Measurements from ENCODE around the gene CLRN1.
"Not testable (repeated sequence)": the region's sequence is repeated elsewhere in the genome, so short reads cannot be mapped to it uniquely, and the experiment has no call there.

The CLRN1 gene, protein sequence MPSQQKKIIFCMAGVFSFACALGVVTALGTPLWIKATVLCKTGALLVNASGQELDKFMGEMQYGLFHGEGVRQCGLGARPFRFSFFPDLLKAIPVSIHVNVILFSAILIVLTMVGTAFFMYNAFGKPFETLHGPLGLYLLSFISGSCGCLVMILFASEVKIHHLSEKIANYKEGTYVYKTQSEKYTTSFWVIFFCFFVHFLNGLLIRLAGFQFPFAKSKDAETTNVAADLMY

DNA sequence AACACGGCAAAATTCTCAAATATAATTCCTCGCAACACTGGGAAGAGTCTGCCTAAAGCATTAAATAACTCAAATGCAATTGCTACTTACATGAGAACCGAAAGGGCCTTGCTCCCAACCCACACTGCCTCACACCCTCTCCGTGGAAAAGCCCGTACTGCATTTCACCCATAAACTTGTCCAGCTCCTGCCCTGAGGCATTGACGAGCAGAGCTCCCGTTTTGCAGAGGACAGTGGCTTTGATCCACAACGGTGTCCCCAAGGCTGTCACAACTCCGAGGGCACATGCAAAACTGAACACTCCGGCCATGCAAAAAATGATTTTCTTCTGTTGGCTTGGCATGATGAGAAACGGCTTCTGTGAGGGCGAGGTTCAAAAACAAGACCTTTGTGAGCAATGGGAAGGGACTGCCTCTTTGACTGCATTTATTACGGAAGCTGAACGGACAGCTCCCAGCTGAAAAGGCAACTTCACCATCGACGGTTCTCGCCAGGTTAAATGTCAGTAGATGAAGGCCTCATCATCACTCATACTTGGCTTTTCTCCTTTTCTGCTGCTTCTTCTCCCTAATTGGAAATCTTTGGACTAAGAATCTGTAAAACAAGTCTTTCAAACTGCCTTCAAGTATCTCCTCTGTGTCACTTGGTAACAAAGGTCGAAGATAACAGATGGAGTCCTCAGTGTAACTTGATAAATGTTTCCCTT lies at the start of gene CLRN1:
Gene CLRN1 (minus strand): TSS at position 362 of the 706 bp plus-strand sequence. CDS start 19 bp downstream, at position 343.
- no peak for DNase-seq

DNA sequence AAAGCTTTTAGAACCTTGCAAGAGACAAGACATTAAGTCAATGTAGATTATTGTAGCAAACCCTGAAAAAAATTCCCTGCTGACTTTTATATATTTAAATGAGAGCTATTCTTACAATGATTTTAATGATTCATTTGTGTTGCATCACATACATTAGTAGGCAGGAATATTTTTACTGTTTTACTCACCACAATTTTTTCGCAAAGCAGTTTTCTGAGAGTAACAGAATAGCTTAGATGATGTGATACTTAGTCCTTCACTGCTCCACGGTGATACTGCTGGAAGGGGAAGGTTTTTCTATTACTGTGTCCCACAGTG lies 43.9 kb upstream of the CLRN1 start:
- DNase-seq, result no peak

DNA sequence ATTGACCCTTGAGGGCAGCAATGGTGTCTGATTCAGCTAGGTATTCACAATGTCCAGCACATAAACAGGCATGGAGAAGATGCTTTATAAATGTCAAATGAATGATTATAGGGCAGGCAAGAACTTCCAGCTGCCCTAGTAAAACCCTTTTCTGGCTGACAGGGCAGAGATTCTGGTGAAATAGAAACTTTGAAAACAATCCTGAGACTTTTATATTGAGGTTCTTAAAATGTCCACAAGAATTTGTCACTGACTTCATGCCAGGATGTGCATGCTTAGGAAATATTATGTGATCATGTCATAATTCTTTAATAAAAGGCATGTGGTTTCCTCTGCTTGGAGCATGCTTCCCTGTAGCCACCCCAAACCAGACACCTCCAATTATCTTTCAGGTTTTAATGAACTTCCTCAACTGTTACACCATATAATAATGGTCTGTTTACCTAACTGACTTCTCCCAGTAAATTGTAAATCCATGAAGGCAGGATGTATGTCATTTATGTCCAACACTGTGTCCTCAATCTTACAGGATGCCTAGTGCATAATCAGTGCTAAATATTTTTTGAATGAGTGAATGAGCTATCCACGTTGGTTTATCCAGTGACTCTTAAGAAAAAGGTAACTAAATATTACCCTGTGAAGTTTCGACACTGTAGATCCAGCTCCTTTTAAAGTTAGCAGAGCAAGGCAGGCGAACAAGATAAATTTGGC lies 43.4 kb upstream of the CLRN1 start:
- no peak for DNase-seq

DNA sequence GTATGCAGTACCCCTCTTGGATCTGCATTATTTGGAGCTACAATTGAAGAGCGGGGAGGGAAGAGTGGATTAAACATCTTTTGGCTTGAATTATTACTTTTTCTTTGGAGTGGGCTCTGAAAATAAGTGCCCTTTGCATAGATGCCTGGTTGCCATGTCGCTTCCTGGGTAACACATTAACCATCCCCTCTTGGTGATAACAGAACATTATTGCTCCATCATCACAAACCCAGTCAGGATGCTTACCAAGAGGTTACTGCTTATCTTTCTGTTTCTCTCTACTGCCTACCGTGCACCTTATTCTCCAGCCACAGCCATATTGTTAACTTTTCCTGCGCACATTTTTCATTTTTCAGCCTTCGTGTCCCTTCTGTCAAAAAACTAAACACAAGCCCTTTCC lies 42.7 kb upstream of the CLRN1 start:
- no peak for DNase-seq

DNA sequence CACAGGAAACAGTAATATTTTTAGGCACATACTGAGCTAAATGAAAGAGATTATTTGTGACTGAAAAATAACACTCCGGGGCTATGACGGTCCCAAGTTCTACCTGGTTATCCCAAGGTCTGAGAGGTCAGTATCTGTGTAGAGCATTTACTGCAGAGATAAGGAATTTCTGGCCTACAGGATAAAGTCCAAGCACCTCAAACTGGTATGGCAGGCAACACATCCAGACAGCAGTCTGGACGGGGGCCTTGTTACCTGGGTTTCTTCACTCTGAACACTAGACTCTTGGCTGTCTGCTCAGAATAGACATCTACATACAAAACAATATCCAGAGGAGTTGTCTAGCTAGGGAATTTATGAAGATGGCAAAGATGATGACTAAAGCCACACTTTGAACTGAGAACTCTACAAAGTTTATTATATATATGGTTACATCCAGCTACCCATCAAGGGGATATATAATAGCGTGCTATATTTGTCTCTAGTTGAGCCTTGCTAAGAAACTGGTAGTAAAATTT lies 42.0 kb upstream of the CLRN1 start:
- DNase-seq, result no peak

DNA sequence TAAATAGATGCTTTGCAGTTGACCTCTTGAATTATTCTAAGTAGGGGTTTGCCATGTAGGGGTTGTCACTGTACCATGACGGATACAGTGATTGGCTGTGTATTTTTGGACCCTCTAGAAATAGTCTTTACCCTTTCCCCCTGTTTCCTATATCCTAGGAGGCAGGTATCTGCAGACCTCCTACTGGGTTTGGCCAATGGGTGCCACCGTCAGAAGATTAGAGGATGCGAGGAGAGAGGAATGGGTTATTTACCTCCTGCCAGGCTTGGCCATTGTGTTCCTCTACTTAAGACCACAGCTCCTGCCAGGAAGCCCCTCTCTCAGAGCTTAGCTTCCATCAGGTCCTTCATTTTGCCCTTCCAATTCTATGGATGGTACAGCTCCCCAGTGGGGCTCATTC lies 40.2 kb upstream of the CLRN1 start:
- no peak for DNase-seq

DNA sequence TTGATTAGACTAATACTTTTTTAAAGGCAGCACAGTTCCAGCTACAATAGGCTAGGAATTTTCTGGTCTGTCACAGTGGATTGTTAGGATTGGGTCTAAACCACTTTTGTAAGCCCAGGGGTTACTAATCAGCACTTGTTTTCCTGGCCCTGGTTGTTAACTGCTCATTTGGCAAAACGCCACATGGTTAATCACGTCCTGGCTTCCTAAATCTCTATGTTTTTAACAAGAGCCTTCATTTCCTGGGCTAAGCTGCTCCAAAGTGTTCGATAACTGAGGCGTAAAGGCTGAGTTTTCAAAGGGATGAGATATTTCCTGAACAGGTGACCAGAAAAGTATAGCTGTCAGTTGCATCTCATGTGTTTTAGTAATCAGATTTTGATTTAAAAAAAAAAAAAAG lies 38.9 kb upstream of the CLRN1 start:
- DNase-seq, result no peak

DNA sequence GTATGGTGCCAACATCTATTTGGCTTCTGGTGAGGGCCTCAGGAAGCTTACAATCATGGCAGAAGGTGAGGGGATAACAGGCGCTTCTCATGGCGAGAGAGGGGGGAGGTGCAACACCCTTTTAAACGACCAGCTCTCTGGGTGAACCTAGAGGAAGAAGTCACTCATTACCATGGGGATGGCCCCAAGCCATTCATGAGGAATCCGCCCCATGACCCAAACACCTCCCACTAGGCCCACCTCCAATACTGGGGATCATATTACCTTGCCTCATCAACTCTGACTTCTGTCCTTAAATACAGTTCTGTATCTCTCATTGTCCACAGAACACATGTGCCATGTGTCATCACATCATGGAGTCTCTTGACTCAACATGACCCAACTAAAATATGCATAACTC lies 37.5 kb upstream of the CLRN1 start:
- no peak for DNase-seq

DNA sequence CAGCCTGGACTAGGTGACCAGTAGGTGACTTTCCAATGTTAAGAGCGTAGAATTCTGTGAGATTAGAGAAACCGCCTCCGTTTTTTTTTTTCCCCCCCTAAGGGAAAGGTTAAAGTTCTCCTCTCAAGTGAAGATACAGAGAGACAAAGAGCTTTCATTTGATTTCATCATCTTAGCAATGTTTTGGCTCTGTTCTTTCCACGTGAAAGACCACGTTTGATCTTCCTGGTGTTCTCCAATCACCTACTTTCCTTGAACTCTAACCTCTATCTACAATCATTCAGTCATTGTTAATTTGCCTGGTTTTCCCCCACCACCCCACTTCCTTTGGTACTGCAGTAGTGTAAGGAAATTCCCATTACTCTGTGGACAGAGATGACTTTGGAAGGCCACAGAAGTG lies 36.9 kb upstream of the CLRN1 start:
- DNase-seq, result no peak

DNA sequence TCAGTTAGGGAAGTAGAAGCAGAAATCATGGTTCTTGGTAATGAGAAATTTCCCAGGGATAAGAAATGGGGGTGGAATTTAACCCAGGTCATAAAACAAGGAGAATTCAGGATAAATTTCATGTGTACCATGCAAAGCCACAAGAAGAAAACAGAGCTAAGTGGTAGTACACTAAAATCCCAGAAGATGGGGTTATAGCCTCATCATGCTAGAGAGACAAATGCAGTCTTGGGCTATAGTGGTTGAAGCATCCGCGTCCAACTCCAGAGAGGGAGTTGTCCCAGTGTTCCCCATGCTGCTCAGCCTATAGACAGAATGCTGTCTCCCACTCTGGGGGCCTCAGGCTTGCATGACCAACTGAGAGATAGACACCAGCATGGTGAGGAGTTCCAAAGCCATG lies 36.2 kb upstream of the CLRN1 start:
- DNase-seq, result no peak

DNA sequence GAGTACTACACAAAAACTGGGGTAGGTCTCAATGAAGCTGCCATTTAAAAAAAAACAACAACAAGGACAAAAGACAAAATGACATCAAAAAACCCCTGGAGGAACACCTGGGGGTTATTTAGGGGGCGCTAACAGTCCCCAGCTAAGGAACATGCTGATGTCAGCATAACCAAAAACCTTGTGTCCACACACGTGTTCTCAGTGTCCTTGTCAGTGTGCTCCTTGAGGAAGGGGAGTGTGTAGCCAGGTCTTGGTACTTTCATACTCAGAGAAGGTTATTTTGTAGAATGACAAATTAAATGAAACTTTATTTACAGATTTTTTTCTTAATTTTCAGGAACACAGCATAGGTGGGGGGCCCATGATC lies 31.2 kb upstream of the CLRN1 start:
- no peak for DNase-seq

DNA sequence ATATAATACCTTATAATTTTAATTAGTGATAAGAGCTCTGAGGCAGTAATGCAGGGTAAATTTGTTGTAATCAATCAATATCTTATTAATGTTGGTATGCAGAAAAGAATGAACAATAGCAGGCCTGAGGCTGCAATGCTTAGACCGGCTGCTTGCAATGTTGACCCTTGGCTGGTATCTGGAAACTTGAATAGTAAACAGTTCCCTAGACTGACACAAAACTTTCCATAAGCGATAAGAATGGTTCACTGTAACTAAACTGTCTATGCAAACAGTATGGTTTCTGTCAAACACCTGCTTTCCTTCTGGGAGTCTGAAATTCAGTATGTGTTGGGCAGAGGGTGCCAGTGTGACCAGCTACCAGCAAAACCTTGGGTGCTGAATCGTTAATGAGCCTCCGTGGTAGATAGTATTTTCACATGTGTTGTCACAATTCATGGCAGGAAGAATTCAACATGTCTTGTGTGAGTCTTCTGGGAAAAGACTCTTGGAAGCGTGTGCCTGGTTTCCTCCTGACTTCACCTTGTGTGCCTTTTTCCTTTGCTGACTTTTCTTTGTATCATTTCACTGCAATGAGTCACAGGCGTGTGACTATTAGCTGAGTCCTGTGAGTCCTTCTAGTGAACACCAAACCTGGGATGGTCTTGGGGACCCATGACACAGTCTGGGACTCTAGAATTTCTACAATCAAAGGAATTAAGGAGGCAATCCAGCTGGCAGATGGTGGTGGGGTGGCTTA lies 30.7 kb upstream of the CLRN1 start:
- no peak for DNase-seq

DNA sequence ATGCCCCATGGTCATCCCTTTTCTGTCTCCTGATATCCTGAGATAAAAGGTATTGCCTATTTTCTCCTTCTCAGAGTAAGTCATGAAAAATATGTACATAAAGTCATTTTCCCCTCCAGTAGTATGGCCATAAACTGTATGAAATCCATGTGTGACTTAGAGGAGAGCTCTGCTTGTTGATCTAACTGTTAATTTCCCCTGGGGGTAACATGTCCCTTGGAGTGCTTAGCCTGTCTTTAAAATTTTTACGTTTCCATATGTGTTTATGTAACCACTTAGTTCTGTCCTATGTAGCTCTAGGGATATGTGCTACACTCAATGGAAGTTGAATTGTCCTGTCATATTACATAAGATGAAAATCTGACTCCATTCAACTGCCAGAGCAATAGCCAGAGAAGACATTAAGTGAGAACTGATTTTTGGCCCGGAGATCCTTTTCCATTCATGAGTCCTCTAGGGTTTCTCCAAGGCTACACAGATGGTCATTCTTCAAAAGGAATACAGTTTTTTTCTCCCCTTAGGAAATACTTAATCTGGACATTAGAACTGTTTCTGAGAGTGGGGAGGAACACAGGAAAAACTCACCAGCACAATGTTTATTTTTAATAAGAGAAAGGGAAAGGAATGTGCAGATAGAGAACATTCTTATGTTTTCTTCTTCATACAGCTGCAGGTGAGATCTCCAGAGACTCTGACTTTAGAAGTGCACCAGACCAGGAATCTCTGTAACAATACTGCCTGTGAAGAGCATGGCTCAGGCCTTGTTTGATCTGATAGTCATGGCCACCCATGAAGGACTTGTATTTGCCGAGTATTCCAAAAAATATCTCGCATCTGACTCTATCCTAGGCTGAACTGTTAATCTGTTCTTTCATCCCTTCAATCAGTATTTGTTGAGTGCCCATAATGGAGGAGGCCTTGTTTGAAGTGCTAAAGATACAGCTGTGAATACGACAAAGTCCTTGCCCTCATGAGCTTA lies 29.8 kb upstream of the CLRN1 start:
- DNase-seq, result no peak

DNA sequence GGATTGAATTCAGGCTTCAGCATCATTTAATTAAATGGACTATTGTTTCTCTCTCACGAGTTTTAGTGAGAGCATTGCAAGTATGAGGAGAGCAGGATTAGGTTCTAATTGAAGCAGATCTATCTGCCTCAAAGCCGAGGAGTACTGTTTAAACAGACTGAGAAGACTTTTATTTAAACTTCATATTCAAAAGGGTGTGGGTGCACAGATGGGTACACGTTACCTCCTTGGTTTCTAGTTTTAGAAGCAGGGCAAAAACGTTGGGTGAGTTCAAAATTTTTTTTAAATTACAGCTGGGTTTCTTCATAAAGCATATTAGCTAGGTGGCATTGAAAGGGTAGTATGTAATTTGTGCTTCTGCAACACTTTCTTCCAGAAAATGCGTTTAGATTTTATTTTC lies 26.5 kb upstream of the CLRN1 start:
- DNase-seq, result no peak

DNA sequence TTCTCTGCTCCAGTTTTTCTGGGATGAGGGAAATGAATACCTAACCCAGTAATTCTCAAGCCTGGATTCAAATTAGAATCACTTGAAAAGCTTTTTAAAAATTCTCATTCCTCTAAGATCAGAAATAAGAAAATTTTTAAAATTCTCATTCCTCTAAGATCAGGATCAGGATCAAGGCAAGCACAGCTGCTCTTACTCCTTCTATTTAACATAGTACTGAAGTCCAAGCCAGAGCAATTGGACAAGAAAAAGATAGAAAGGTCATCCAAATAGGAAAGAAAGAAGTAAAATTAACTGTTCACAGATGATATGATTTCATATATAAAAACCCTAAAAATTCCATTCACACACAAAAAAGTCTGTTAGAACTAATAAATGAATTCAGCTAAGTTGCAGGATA lies 24.2 kb upstream of the CLRN1 start:
- DNase-seq, result no peak

DNA sequence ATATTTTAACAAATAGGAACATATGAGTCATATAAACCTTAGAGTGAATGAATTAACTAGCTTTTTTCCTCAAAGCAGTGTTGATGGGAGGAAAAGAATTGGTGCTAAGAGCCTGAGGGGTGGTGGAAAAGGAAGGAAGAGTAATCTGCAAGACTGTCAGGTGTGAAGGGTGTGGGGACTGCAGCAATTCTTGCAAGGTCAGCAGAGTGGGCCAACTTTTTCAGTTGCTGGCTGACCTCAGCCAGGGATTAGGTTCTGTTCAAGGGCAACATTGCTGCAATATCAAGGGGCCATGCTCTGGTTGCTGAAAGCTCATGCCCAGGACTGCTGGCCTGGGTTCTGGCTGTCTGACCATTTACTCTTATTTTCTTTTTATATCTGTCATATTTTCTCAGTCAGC lies 23.0 kb upstream of the CLRN1 start:
- no peak for DNase-seq

DNA sequence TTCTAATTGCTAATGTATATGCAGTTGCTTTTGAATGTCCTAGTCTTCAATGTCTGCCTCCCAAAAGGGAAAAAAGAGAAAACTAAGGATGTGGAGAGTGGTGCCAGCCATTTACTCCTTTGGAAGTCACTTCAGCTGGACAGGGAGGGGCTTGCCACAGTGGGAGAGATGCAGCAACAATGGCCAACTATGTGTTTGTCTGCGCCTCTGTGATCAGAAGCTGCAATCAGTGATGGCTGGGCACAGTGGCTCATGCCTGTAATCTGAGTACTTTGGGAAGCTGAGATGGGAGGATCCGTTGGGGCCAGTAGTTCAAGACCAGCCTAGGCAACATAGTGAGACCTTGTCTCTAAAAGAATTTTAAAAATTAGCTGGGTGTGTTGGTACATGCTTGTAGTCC lies 16.7 kb upstream of the CLRN1 start:
- DNase-seq, result no peak

DNA sequence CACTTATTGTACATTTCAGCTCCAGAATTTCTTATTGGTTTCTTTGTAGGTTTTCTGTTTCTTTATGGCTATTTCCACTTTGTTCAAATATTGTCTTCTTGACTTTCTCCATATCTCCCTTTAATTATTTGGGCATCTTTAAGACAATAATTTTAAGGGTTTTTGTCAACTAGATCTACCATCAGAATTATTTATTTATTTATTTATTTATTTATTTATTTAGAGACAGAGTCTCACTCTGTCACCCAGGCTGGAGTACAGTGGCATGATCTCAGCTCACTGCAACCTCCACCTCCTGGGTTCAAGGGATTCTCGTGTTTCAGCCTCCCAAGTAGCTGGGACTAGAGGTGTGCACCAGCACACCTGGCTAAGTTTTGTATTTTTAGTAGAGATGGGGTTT lies 15.9 kb upstream of the CLRN1 start:
- not testable (repeated sequence) for DNase-seq

DNA sequence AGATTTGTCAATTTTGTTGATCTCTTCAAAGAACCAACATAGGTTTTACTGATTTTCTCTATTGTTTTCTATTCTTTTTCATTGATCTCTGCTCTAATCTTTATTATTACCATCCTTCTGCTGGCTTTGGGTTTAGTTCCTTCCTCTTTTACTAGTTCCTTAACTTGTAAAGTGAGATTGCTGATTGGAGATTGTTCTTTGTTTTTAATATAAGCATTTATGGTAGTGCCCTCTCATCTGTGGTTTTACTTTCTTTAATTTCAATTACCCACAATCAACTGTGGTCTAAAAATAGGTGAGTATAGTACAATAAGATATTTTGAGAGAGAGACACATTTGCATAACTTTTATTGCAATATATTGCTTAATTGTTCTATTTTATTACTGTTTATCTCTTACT lies 13.2 kb upstream of the CLRN1 start:
- DNase-seq, result no peak

DNA sequence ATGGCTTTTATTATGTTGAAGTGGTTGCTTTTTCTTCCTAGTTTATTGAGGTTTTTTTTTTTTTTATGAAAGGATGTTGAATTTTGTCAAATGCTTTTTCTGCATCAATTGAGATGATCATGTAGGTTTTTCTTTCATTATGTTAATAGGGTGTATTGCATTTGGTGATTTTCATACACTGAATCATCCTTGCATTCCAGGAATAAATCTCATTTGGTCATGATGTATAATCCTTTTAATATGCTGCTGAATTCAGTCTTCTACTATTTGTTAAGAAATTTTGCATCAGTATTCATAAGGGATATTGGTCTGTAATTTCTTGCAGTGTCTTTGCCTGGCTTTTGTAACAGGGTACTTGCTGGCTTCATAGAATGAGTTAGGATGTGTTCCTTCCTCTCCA lies 11.5 kb upstream of the CLRN1 start:
- no peak for DNase-seq

DNA sequence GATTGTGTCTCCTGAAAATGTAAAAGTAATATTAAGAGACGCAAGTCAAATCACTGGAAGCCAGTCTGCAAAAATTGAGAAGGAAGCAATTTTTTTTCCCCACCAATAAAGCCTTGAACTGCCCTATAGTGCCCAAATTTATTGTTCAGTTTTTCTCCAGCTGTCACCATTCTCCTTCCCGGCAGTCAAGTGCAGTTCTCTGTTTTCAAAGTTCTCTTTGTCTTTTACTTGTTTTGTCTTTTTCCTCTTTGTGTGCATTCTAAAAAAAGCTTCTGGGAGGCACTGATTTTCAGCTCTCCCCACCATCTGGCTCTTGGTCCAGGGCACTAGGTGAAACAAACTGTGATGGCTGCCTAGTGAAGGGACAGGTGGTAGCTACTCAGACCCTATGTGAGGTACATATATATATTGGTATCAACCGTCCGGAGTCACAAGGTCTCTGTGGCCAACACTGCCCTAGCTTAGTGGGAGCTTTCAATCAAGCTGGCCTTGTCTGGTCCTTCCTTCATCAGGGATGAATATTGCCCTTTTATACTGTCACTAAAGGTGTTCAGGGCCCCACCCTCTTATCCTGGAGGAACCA lies 6.1 kb upstream of the CLRN1 start:
- no peak for DNase-seq

DNA sequence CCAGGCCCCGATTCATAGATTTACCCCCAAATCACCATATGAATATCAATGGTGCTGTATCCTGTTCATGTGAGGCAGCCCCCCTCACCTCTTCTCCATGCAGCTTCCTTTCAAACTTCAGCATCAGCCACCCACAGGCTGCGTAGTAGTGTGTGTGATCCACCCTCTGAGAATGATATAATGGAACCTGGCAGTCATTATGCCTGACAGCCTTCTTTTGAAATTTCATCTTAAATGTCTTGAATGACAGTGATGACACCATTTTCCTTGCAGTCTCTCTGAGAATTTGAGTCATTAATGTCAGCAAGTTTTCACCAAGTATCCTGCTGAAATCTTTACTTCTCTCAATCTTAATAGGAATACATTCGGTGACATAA lies 3.5 kb upstream of the CLRN1 start:
- DNase-seq, result no peak

Measured in CD4-positive, alpha-beta T cell treated with Interleukin-21 for 1 hour (primary cell).